ENCODE data around the gene GRM7.

The GRM7 gene

GRCh38 chr3:7100136-7100535 is 239.2 kb downstream of the GRM7 start:
- Histone ChIP-seq H3K27ac (no peak overlapping the region), H3K4me1 (no peaks in the 10 kb centered on the region), H3K4me3 (no peak overlapping the region), H4K20me1 (no peaks in the 10 kb centered on the region), H3K9me3 (no peaks in the 10 kb centered on the region), H3K4me2 (no peak overlapping the region), H3K9ac (no peak overlapping the region), H3K36me3 (no peaks in the 10 kb centered on the region), H3K27me3 (no peaks in the 10 kb centered on the region)
- TF ChIP-seq Cebpa-rat (IDR thresholded peaks at IDR 0.05): no peak

- no peaks in the 10 kb centered on the region for H3K9me3 ChIP-seq
- no peak overlapping the region for H3K9ac ChIP-seq
- H3K4me3 ChIP-seq: no peak overlapping the region
- no peaks in the 10 kb centered on the region for H3K36me3 ChIP-seq
- no peak for TF ChIP-seq Cebpa-rat (IDR thresholded peaks at IDR 0.05)
- H3K27me3 ChIP-seq: no peaks in the 10 kb centered on the region
- no peak overlapping the region for H3K4me2 ChIP-seq
- no peak overlapping the region for H3K27ac ChIP-seq
- H4K20me1 ChIP-seq: no peaks in the 10 kb centered on the region
- H3K4me1 ChIP-seq: no peaks in the 10 kb centered on the region
Measured at GRCh38 chr3:7106635-7107034, 245.7 kb downstream of the GRM7 start.

GRCh38 chr3:7112523-7113056 is 251.7 kb downstream of the GRM7 start:
- no peaks in the 10 kb centered on the region for H3K4me1 ChIP-seq
- H3K4me2 ChIP-seq: no peak overlapping the region
- H3K27ac ChIP-seq: no peak overlapping the region
- no peak overlapping the region for H3K4me3 ChIP-seq
- TF ChIP-seq Cebpa-rat (IDR thresholded peaks at IDR 0.05): no peak
- no peaks in the 10 kb centered on the region for H3K36me3 ChIP-seq
- no peak overlapping the region for H3K9ac ChIP-seq
- H3K27me3 ChIP-seq: no peaks in the 10 kb centered on the region
- H4K20me1 ChIP-seq: no peaks in the 10 kb centered on the region
- no peaks in the 10 kb centered on the region for H3K9me3 ChIP-seq

DNA sequence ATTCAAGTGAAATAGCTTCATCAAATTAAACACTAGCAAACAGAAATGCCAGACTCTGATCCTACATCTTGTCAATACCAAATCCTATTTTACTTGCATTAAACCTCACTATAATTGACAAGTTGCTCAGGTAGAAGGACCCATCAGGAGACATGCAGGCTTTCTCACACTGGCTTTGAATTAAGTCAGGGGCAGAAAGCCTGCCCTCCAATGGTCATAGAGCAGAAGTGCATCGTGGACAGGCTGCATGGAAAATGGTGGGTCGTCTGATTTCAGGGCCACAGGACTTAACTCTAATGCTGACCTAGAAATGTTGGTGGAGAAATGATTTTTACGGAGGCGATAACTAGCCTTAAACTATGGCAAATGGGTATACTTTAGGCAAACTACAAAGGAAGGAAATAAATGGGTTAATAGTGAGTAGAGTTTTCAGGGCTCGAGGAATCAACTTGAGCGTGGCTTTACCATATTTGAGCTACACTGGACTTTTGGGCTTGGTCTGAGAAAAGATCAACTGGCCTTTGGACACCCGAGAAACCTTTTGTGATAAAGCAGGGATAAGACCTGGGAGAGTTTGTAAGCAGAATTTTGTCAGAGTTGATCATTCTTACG is 283.9 kb downstream of the GRM7 start:
- no peaks in the 10 kb centered on the region for H3K36me3 ChIP-seq

DNA sequence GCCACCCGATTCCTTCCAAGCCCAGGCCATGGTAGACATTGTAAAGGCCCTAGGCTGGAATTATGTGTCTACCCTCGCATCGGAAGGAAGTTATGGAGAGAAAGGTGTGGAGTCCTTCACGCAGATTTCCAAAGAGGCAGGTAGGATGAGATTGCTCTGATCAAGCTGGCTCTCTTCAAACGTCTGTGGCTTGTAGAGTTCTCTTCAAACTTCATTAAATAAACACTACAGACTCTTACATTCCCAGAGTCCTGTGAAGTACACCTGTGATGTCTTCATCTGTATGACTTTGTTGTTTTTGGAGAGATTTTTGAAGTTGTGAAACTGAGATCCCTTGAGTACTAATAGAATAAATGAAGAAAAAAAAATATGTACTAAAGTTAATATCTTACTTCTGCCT is 285.6 kb downstream of the GRM7 start:
- no peaks in the 10 kb centered on the region for H3K4me1 ChIP-seq
- H3K4me2 ChIP-seq: no peak overlapping the region
- TF ChIP-seq Cebpa-rat (IDR thresholded peaks at IDR 0.05): no peak
- no peak overlapping the region for H3K9ac ChIP-seq
- no peak overlapping the region for H3K27ac ChIP-seq
- H4K20me1 ChIP-seq: no peaks in the 10 kb centered on the region
- H3K27me3 ChIP-seq: no peaks in the 10 kb centered on the region
- H3K9me3 ChIP-seq: no peaks in the 10 kb centered on the region
- no peak overlapping the region for H3K4me3 ChIP-seq
- H3K36me3 ChIP-seq: no peaks in the 10 kb centered on the region

More for the DNA sequence above, 283.9 kb downstream of the GRM7 start:
- Histone ChIP-seq H3K27ac (no peak overlapping the region), H3K4me3 (no peak overlapping the region), H3K4me2 (no peak overlapping the region), H3K27me3 (no peaks in the 10 kb centered on the region), H3K4me1 (no peaks in the 10 kb centered on the region), H3K9ac (no peak overlapping the region), H4K20me1 (no peaks in the 10 kb centered on the region), H3K9me3 (no peaks in the 10 kb centered on the region)
- no peak for TF ChIP-seq Cebpa-rat (IDR thresholded peaks at IDR 0.05)

DNA sequence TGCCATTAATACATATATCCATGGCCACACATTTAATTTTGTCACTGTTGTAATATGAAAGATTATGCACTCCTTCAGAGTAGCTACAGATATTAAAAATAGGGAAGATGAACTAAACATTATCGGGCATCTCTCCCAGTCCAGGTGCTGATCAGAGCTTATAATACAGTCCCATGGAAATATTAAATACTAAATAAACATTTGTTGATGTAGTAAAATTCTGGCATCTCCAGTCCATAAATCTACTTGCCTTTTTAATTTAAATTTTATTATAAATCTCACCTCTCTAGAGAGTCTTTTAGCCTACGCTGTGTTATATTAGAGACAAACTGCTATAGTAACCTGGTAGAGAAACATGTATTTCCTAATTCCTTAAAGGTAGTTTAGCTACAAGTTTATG is 297.6 kb downstream of the GRM7 start:
- Histone ChIP-seq H3K4me3 (no peak overlapping the region), H3K36me3 (no peaks in the 10 kb centered on the region), H3K4me2 (no peak overlapping the region), H3K4me1 (no peaks in the 10 kb centered on the region), H3K27ac (no peak overlapping the region), H4K20me1 (no peaks in the 10 kb centered on the region), H3K9ac (no peak overlapping the region), H3K9me3 (no peaks in the 10 kb centered on the region), H3K27me3 (no peaks in the 10 kb centered on the region)
- no peak for TF ChIP-seq Cebpa-rat (IDR thresholded peaks at IDR 0.05)

DNA sequence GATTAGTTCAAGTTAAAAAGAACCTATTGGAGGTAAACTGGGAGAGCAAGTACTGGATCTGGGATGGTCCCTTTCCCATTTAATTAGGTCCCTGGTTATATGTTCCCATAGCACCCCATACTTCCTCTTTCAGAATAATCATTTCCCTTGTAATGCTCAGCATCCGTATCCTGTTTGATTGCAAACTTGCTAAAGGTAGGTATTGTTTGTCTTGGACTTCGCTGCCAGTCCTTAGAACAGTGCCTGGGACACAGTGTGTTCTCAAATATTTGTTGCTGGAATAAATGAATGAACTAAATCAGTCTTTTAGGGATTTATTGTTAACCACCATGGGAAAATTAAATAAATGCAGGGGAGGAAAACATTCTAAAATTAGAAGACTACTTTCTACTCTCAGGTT is 299.8 kb downstream of the GRM7 start:
- no peaks in the 10 kb centered on the region for H3K4me1 ChIP-seq

GRCh38 chr3:7166460-7166859 is 305.5 kb downstream of the GRM7 start:
- H3K4me3 ChIP-seq: no peak overlapping the region
- no peaks in the 10 kb centered on the region for H3K4me1 ChIP-seq
- H3K9ac ChIP-seq: no peak overlapping the region
- H4K20me1 ChIP-seq: no peaks in the 10 kb centered on the region
- H3K4me2 ChIP-seq: no peak overlapping the region
- H3K36me3 ChIP-seq: no peaks in the 10 kb centered on the region
- no peak for TF ChIP-seq Cebpa-rat (IDR thresholded peaks at IDR 0.05)
- no peak overlapping the region for H3K27ac ChIP-seq
- H3K9me3 ChIP-seq: no peaks in the 10 kb centered on the region
- H3K27me3 ChIP-seq: no peaks in the 10 kb centered on the region

More for the DNA sequence above, 299.8 kb downstream of the GRM7 start:
- H3K9me3 ChIP-seq: no peaks in the 10 kb centered on the region
- no peak overlapping the region for H3K4me3 ChIP-seq
- no peaks in the 10 kb centered on the region for H3K27me3 ChIP-seq
- H4K20me1 ChIP-seq: no peaks in the 10 kb centered on the region
- H3K4me2 ChIP-seq: no peak overlapping the region
- no peak overlapping the region for H3K27ac ChIP-seq
- no peak for TF ChIP-seq Cebpa-rat (IDR thresholded peaks at IDR 0.05)
- H3K36me3 ChIP-seq: no peaks in the 10 kb centered on the region
- H3K9ac ChIP-seq: no peak overlapping the region

GRCh38 chr3:7171493-7171892 is 310.6 kb downstream of the GRM7 start:
- TF ChIP-seq Cebpa-rat (IDR thresholded peaks at IDR 0.05): no peak
- Histone ChIP-seq H3K4me1 (no peaks in the 10 kb centered on the region), H3K4me2 (no peak overlapping the region), H3K9me3 (no peaks in the 10 kb centered on the region), H3K4me3 (no peak overlapping the region), H3K27ac (no peak overlapping the region), H3K9ac (no peak overlapping the region), H3K27me3 (no peaks in the 10 kb centered on the region), H3K36me3 (no peaks in the 10 kb centered on the region), H4K20me1 (no peaks in the 10 kb centered on the region)

- Histone ChIP-seq H3K4me2 (no peak overlapping the region), H3K4me1 (no peaks in the 10 kb centered on the region), H3K9ac (no peak overlapping the region), H3K4me3 (no peak overlapping the region), H3K27ac (no peak overlapping the region), H4K20me1 (no peaks in the 10 kb centered on the region), H3K36me3 (no peaks in the 10 kb centered on the region), H3K27me3 (no peaks in the 10 kb centered on the region), H3K9me3 (no peaks in the 10 kb centered on the region)
- no peak for TF ChIP-seq Cebpa-rat (IDR thresholded peaks at IDR 0.05)
Measured at GRCh38 chr3:7172996-7173395, 312.1 kb downstream of the GRM7 start.

- H3K36me3 ChIP-seq: no peaks in the 10 kb centered on the region
- H4K20me1 ChIP-seq: no peaks in the 10 kb centered on the region
Measured at GRCh38 chr3:7188551-7188950, 327.6 kb downstream of the GRM7 start.

More at GRCh38 chr3:7188551-7188950, 327.6 kb downstream of the GRM7 start:
- Histone ChIP-seq H3K4me3 (no peak overlapping the region), H3K4me2 (no peak overlapping the region), H3K27me3 (no peaks in the 10 kb centered on the region), H3K27ac (no peak overlapping the region), H3K9me3 (no peaks in the 10 kb centered on the region), H3K9ac (no peak overlapping the region), H3K4me1 (no peaks in the 10 kb centered on the region)
- TF ChIP-seq Cebpa-rat (IDR thresholded peaks at IDR 0.05): no peak

All from BLaER1 (cell line).